ENCODE results near the gene WDR27.

GRCh38 chr6:169533301-169534038 lies 168.4 kb downstream of the WDR27 start:
- TF ChIP-seq, protein P1, sequence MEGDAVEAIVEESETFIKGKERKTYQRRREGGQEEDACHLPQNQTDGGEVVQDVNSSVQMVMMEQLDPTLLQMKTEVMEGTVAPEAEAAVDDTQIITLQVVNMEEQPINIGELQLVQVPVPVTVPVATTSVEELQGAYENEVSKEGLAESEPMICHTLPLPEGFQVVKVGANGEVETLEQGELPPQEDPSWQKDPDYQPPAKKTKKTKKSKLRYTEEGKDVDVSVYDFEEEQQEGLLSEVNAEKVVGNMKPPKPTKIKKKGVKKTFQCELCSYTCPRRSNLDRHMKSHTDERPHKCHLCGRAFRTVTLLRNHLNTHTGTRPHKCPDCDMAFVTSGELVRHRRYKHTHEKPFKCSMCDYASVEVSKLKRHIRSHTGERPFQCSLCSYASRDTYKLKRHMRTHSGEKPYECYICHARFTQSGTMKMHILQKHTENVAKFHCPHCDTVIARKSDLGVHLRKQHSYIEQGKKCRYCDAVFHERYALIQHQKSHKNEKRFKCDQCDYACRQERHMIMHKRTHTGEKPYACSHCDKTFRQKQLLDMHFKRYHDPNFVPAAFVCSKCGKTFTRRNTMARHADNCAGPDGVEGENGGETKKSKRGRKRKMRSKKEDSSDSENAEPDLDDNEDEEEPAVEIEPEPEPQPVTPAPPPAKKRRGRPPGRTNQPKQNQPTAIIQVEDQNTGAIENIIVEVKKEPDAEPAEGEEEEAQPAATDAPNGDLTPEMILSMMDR (IDR thresholded peaks at IDR 0.05): no peak
- TF ChIP-seq POLR2A (IDR thresholded peaks at IDR 0.05): no peak

Data from heart left ventricle (tissue), 13 donors.